GDM1 (cell line): ENCODE measurements around the gene KCNA1.
"Not testable (repeated sequence)": the region's sequence is repeated elsewhere in the genome, so short reads cannot be mapped to it uniquely, and the experiment has no call there.

Source experiments
- DNase-seq: peaks from one replicate; lab custom pipeline; 2025; lab: John Stamatoyannopoulos, UW

Gene KCNA1

DNA sequence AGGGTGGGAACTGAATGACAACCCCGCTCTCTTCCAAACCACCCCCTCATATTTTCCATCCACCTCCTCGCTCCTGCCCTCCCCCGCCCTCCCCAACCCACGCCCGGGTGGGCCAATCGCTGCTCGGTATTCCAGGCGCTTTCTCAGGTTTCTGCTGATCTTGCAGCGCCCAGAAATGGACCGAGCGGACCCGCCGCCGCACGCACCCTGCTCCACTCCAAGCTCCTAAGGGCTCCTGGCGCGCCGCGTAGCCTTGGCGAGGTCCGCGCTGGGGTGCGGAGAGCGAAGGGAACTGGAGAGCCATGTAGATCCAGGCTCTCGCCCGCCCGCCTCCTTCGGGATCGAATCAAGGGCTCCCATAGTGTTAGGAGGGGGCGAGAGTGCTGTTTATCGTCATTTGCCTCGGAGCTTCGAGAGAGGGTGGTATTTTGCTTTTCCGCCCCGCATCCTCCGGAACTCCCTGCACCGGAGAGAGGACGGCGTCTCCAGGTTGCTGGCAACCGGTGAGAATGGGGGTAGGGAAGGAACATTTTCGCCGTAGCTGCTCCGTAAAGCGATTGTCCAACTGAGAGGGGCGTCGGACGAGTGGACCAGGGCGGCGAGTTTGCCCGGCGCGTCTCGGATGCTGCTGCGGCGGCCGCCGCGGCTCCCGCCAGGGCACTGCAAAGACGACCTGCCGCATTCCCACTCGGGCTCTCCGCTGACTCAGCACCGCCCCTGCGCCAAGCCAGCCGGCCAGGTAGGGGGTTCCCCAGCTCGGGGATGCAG is at the start of gene KCNA1:
Gene KCNA1 (plus strand): TSS at position 172 of the 768 bp plus-strand sequence. CDS start 1,474 bp downstream, outside the sequence.
- DNase-seq, result no peak

DNA sequence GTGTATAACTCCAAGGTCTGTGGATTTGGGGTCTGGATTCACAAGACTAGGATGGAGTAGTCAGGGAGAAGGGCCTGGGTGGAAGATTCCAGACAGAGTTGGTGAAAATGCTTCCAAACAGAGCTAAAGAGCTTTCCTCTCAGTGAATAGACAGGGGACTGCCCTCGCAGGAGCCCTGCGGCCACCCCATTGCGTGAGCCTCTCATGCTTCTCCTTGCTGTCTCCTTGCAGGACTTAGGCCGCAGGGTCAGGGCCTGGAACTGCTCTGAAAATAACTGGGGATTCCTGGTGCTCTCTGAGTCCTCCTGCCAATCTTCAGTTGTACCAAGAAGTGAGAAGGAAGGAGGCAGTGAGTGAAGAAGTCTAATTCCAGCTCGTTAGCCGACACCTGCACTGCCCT is 49.0 kb upstream of the KCNA1 start:
- DNase-seq, result no peak

DNA sequence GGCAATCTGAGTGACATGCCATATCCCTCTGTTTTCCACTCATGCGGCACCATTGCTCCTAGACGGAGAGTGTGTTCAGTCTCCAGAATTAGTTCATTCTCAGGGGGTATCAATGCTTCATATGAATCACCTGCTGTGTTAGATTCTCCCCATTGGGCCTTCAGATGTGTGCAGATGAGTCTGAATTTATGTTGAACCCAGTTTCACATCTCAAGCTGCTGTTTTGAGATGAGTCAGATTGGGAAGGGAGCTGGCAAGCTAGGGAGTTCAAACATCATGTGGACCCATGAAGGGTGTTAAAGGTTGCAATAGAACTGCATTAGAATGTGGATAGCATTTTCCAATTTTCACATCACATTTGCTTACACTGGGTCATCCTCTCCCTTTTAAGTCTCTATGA is 46.9 kb upstream of the KCNA1 start:
- no peak for DNase-seq

DNA sequence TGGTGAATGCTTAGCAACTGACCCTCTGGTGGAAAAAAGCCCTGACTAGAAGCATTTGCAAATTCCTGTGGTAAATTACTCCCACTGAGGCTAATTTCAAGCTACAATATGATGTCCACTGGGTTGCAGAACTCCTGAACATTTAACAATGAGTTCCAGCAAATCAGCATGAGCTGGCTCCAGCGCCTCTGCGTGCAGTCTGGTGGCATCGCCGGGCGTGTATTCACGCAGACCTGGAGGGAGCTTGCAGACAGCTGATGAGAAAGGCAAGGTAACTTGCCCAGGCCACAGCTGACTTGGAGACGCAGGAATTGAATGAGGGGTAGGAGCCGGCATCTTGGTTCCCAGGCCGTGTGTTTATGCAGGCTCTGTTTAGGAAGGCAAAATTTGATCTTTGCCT is 45.1 kb upstream of the KCNA1 start:
- DNase-seq, result no peak

DNA sequence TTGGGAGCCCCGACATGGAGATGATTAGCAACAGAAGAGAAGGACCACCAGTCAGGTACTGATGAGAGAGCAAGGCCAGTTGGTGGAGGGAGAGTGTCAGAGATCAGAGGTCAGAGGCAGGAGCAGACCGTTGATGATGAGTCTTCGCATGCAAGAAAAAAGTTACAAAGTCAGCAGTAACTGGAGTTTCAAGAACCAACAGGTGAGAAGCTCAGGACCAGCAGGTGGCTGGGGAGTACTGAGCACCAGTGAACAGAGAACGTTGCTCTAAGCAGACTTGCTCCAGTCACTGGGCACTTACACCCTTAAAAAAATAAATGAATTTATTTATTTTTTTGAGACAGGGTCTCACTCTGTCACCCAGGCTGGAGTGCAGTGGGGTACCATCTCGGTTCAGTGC is 44.5 kb upstream of the KCNA1 start:
- DNase-seq, result no peak

DNA sequence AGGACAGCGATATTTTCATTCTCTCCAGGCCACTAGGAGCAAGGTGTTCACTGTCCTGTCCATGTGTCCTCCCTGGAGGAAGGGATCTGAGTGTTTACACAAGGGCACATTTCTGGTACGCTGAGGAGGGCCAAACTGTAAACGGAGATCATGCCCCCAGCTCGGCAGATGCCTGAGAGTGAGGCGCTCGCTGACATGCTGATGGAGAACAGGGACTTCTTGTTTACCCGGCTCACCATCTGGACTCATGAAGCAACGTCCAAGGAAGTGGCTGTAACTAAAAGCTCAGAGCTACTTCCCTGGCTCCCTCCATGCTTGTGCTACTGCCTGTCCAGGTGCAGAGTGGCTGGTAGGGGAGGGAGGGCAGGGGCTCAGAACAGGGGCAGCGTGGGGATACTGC is 43.4 kb upstream of the KCNA1 start:
- DNase-seq, result no peak

DNA sequence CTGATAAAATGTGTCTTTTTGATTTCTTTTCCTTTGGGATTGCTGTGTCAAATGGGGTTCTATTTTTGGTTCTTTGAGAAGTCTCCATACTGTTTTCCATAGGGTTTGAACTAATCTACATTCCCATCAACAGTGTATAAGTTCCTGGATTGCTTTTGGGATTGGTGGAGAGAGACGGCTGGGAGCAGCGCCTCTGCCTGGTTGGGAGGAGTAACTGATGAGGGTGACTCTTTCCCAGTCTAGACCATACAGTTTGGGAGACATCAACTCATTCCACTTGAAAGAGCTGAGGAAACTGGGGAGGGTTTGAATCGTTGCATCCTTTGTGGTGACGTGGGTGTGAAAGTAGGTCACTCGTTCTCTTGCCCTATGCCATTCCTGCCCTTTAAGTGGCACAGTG is 42.3 kb upstream of the KCNA1 start:
- no peak for DNase-seq

DNA sequence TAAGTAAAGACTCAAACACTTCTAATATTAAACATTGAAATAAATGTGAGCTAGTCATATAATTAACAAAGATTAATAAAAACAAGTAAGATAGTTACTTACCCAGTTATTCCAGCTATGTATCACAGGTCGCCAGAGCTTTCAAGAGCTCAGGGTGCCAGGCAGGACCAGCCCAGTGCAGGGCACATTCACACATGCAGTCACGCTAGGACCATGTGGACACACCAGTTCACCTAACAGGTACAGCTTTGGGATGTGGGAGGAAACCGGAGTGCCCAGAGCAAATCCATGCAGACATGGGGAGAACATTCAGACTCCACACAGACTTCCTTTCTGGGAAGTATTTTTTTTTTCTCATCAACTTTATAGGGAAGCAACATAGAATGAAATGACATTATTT is 39.3 kb upstream of the KCNA1 start:
- no peak for DNase-seq

DNA sequence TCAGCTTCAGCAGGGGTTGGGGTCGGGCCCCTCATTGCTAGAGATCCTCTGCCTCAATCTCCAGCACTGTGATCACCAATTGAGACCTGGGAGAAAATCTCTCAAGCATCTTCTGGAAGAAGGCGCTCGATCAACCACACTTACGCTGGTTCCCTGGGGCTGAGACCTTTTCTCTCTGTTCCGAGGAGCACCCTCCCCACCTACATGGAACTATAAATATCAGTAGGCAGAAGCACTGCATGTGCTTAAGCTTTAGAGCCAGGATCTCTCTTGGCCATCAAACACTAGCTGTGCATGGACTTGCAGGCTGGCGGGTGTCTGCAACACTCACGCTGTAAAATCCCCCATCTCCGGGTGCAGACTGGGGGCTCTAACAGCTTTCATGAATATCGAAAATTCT is 38.2 kb upstream of the KCNA1 start:
- DNase-seq, result no peak

DNA sequence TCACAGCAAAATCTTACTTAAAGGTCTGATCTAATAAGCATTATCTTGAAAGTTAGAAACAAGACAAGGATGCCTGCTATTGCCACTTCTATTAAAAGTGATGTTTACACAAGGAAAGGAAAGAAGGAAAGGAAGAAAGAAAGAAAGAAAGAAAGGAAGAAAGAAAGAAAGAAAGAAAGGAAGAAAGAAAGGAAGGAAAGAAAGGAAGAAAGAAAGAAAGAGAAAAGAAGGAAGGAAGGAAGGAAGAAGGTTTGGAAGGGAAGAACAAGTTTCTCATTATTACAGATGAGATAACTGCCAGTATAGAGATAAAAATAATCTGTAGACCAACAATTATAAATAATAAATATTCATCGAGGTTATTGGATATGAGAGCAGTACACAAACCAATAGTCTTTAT is 35.8 kb upstream of the KCNA1 start:
- no peak for DNase-seq

DNA sequence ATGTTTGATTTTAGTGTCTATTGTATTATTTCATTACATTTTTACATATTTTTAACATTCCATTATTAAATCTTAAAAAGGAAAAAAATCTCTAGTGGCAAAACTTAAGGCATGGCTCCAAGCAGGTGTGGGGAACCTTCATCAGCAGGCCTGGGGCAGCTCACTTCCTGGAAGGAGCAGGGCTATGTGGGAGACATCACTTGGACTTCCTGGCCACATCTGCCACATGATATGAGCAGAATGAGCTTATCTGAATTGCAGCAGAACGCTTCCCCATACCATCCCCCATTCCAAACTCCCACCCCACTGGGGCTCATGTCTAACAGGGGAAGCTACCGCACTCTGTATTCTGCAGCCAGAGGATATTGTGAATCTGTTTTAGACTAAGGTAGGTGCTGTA is 35.0 kb upstream of the KCNA1 start:
- DNase-seq, result no peak

DNA sequence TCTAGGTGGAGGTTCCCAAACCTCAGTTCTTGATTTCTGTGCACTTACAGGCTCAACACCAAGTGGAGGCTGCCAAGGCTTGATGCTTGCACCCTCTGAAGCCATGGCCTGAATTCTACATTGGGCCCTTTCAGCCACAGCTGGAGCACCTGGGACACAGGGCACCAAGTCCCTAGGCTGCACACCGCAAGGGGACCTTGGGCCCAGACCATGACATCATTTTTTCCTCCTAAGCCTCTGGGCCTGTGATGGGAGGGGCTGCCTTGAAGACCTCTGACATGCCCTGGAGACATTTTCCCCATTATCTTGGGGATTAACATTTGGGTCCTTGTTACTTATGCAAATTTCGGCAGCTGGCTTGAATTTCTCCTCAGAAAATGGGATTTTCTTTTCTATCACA is 30.2 kb upstream of the KCNA1 start:
- DNase-seq, result not testable (repeated sequence)

DNA sequence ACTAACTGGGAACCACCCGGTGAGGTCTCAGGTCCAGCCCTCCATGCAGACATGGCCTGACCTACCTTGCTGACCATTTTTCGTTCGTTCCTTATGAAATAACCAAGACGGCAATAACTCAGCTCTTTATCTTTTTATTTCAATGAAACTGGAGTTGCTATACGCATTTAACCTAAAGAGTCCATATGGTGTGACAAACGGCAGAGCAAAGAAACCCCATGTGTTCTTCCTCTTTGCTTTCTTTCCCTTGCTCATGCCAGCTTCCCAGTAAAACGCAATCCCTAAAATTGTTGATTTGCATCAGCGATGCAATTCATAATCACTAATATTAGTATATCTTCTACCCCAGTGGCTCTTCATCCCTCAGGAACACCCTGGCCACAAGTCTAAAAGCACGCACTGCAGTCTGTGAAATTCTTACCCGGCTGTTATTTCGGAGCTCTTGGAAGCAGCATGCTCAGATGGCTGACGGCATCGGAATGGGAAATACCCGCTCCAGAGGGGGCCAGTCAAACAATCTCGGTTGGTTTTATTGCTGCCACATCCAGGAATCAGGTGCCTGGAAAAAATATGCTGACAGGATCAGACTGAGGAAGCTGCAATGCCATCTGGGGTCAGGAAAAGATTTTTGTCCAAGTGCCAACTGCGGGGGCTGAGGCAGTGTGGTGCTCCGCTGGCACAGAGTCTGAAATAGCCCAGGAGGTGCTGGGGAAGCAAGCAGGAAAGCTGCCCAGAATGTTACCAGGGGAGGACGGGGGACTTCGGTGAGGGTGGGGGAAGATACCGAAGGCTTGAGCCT is 28.2 kb upstream of the KCNA1 start:
- DNase-seq, result no peak

DNA sequence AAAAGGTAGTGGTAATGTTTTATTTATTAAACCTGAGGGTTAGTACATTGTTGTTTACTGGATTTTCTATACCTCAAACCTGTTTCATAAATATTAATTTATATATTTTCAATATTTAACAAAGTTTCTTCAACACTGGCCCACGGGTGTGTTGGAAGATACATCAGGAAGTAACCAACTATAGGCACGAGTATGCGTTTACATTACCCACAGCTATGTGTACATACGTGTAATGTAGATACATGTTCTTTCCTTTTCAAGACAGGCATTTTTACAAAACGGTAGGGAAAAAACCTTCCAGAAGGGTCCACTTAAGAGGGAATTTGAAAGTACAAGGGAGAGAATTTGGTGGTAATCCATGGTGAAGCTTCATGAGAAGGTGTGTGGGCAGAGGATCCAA is 17.8 kb upstream of the KCNA1 start:
- no peak for DNase-seq

DNA sequence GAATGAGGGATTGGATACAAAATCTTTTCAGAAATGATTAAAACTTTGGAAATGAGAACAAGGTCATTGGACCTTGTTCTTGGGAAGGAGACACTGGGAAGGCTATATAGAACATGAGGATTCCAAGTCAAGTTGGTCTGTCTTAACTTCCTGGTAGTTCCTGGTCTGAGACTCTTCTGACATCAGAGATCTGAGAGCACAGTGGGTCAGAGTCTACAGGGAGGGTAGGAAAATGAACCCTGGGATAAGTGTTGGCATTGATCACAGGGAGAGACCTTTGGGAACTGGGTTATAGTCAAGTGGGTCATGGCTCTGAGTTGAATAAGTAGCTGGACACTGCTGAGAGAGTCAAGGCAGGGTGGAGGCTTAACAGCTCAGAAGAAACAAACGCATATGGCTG is 17.3 kb upstream of the KCNA1 start:
- DNase-seq, result no peak

DNA sequence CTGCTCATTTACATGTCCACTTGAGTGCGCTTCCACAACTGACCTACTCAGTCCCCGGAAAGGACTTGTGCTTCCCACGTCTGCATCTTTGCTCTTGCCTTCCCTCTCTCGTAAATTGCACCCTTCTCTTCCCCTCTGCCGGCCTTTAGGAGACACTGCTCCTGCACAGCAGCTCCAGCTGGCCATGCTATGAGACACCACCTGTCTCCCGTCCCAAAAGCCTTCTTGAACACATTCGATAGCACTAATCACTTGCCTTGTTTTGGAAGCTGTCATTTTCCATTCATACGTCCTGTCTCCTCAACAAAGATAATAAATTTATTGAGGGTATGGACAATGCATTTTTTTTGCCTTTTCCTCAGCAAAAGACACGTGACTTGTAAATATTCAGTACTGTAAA is 15.7 kb upstream of the KCNA1 start:
- no peak for DNase-seq

DNA sequence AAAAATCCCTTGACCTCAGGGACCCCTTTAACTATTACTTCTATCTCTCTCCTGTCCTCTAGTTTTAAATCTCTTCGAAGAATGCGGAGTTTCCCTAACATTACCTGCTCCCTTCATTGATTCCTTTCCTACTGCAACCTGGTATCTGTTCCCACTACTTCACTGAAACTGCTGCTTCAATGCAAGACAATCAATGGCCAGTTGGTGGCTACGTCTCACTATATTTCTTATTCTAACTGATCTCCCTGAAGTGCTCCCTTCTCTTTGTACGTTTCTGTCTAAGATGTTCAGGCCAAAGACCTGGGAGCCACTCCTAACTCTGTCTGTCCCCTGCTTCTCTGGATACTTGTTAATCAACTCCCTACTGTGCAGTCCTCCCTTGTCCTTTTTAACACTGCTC is 10.3 kb upstream of the KCNA1 start:
- DNase-seq, result no peak

DNA sequence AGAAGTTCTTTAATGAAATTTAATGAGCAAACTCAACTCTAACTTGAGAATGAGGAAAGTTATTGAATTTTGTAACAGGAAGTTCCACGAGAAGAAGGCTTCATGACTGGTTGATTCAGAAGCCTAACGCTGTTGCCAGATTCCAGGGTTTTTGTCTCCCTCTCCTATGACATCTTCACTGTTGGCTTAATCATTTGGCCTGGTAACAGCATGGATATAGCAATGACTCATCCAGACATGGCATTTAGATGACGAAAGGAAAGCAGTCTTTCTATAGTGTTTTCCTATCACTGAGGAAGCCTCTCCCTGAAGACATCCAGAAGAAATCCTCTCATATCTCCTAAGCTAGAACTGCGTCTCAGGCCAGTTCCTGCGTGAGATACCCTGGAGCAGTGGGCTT is 9.4 kb upstream of the KCNA1 start:
- DNase-seq, result no peak

DNA sequence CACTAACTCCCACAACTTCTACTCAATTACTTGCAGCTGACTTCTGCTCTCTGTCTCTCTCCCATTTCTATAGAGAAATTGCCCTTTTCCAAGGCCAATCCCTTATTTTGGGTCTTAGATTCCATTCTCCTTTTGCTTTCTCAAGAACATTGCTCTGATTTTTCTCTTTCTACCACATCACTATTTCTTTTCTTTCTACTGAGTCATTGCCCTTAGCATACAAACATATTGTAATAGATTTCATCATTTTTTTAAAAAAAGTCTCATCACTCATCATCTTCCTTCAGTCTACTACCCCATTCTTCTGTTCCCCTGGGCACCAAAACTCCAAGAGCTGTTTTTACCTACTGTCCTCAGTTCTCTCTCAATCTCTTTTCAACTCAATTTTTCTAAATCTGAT is 4.4 kb upstream of the KCNA1 start:
- no peak for DNase-seq

DNA sequence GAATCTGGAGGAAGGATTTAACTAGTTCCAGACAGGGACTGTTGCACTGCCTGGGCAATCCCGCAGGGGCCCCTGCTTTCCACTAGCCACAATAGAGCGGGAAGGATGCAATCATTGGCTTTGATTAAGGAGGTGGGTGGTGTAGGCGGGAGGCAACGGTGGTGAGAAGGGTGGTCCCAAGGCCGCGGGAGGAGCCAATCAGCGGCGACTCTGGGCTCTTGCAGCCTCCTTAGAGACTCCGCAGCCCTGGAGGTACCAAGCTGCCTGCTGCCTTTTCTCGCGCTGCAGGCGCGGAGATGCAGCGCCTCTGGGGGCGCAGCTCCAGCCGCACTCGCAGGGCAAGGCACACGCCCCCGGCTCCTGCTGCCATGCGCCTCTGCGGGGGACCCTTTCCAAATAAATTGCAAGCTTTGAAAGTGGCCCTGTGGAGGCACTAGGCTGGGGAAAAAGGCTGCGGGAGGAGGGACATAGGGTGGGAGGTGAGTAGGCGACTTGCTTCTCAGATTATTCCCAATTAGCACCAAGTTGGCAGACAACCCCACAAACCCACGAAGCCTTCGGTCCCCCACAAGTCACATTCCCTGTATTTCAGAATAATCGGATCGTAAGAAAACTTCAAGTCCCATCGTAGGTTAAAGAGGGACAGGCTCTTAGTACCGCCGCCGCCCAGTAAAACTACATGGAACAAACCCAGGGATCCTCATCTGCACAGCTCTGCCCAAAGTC is 858 bp upstream of the KCNA1 start:
- no peak for DNase-seq

DNA sequence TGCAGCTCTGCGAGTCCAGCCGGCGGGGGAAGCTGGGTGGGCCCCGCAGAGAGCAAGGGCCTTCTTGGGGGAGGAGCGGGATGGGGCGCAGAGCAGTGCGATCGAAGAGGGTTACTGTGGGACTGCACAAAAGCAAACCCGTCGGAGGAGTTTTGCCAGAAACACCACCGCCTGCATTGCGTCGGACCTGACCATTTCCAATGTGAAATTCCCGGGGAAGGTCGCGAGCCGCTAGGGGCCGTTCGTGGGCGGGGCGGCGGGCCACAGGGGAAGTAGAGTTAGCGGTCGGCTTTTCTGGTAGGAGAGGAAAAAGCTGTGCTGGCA is 333 bp upstream of the KCNA1 start:
- no peak for DNase-seq

DNA sequence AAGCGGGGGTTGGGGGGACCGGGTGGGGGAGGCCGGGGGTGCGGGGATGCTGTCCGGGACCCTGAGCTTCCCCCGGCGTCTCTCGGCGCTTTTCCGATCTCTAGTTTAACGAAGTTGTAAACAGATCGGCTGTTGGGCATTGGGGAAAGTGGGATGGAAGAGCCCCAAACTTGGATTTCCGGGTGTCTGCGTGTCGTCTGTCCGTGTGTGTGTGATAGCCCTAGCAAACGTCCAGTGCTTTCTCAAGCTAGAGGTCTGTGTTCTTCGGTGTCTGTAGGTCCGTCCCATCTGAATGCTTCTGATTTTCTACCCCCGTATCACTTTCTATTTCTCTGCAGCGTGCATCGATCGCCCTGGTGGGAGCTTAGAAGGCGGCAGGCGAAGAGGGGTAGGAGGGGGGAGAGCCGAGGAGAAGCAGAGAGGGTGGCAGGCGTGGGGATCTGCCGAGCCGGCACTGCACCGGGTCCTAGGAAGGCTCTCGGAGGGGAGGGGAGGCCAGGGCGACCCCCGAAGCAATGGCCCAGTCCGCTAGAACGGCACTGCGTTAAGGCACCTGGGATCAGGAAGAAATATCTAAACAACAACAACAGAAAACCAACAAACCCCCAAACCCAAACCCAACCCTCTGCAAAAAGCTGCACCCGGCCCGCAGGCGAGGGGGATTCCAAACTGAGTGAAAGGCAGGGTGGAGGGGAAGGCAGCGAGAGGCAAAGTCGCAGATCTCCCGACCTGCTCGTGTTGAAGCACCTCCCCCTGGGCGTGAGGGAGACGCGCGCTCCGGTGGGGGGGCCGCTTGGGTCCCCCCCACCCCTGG is 1.0 kb downstream of the KCNA1 start:
- no peak for DNase-seq
